GM12873 (cell line): ENCODE results near the gene LIN28B.

Experiments used
- TF ChIP-seq, protein P1 (sequence below): IDR thresholded peaks from 2 replicates; pipeline ENCODE4 v1.5.1; 2012; ENCODE audit warnings: low read depth, mild to moderate bottlenecking, moderate library complexity, low read length, control low read depth; ENCODE audit not compliant: insufficient read depth; ENCODE audit errors: missing control alignments

LIN28B gene

GRCh38 chr6:105014448-105014847 is 57.5 kb downstream of the LIN28B start:
- TF ChIP-seq, protein P1, sequence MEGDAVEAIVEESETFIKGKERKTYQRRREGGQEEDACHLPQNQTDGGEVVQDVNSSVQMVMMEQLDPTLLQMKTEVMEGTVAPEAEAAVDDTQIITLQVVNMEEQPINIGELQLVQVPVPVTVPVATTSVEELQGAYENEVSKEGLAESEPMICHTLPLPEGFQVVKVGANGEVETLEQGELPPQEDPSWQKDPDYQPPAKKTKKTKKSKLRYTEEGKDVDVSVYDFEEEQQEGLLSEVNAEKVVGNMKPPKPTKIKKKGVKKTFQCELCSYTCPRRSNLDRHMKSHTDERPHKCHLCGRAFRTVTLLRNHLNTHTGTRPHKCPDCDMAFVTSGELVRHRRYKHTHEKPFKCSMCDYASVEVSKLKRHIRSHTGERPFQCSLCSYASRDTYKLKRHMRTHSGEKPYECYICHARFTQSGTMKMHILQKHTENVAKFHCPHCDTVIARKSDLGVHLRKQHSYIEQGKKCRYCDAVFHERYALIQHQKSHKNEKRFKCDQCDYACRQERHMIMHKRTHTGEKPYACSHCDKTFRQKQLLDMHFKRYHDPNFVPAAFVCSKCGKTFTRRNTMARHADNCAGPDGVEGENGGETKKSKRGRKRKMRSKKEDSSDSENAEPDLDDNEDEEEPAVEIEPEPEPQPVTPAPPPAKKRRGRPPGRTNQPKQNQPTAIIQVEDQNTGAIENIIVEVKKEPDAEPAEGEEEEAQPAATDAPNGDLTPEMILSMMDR: no peak

- TF ChIP-seq, protein P1: no peak
Measured at GRCh38 chr6:105014954-105015353, 58.0 kb downstream of the LIN28B start.

- TF ChIP-seq, protein P1: no peak
Measured at GRCh38 chr6:105015482-105015881, 58.6 kb downstream of the LIN28B start.

- TF ChIP-seq, protein P1: no peak
Measured at GRCh38 chr6:105019285-105019684, 62.4 kb downstream of the LIN28B start.

GRCh38 chr6:105021399-105021798 is 64.5 kb downstream of the LIN28B start:
- TF ChIP-seq, protein P1: no peak

- TF ChIP-seq, protein P1: no peak
Measured at GRCh38 chr6:105022416-105022815, 65.5 kb downstream of the LIN28B start.

DNA sequence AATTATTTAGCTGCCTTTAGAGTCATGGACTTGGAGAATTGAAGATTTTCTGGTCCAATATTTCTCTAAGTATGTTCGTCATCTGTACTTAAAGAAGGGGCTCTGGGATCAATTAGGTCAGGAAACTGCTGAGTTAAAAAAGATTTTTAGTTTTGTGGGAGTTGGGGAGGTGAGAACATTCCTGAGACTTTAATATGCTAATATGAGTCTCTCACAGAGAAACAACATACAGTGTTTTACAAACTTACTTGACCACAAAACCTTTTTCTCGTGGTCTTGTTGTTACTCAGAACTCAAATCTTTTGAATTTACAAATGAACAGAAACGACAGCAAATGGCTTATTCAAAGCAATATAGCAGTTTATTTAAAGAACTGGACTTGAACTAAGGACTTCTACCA is 67.9 kb downstream of the LIN28B start:
- TF ChIP-seq, protein P1: no peak
